ENCODE data around the gene TBC1D21. TPM values are rescaled to one million over a fixed set of nuclear protein-coding genes. Genes with fewer than 3 reads are reported as not detected.
A peak's percentile ranks its signal among the peaks of the same experiment; 100 is the strongest.

The TBC1D21 gene
- polyA plus RNA-seq, 1 donor: not detected

GRCh38 chr15:73923488-73924164 is 50.3 kb downstream of the TBC1D21 start:
- peaks cover 12% of the 10 kb centered on the region for H3K4me1 ChIP-seq (ENCODE audit: control insufficient read depth, insufficient read depth, low read length)

GRCh38 chr15:73924171-73924921 is 51.0 kb downstream of the TBC1D21 start:
- Histone ChIP-seq H3K27me3 (ENCODE audit: control insufficient read depth, insufficient read depth, low read length) (peaks cover 2% of the 10 kb centered on the region), H3K4me1 (ENCODE audit: control insufficient read depth, insufficient read depth, low read length) (peaks cover 12% of the 10 kb centered on the region), H3K36me3 (ENCODE audit: control insufficient read depth, insufficient read depth, low read length) (no peaks in the 10 kb centered on the region), H3K4me3 (ENCODE audit: low read length) (no peak overlapping the region), H3K27ac (ENCODE audit: low read length) (no peak overlapping the region), H3K9me3 (ENCODE audit: control insufficient read depth, low read depth, low read length) (no peaks in the 10 kb centered on the region)
- DNase-seq: no peak
- WGBS (ENCODE audit: insufficient coverage, low lambda C conversion rate): no CpG with 5 or more reads among the region's 12 CpGs

More at GRCh38 chr15:73923488-73924164, 50.3 kb downstream of the TBC1D21 start:
- no peak overlapping the region for H3K27ac ChIP-seq (ENCODE audit: low read length)
- no peak for DNase-seq
- WGBS (ENCODE audit: insufficient coverage, low lambda C conversion rate): no CpG with 5 or more reads among the region's 6 CpGs
- H3K9me3 ChIP-seq (ENCODE audit: control insufficient read depth, low read depth, low read length): no peaks in the 10 kb centered on the region
- H3K4me3 ChIP-seq (ENCODE audit: low read length): no peak overlapping the region
- H3K27me3 ChIP-seq (ENCODE audit: control insufficient read depth, insufficient read depth, low read length): no peaks in the 10 kb centered on the region
- H3K36me3 ChIP-seq (ENCODE audit: control insufficient read depth, insufficient read depth, low read length): no peaks in the 10 kb centered on the region

GRCh38 chr15:73925848-73926218 is 52.5 kb downstream of the TBC1D21 start:
- no CpG with 5 or more reads among the region's 8 CpGs for WGBS (ENCODE audit: insufficient coverage, low lambda C conversion rate)
- DNase-seq: no peak
- H3K36me3 ChIP-seq (ENCODE audit: control insufficient read depth, insufficient read depth, low read length): no peaks in the 10 kb centered on the region
- peaks cover 12% of the 10 kb centered on the region for H3K4me1 ChIP-seq (ENCODE audit: control insufficient read depth, insufficient read depth, low read length)
- no peak overlapping the region for H3K27ac ChIP-seq (ENCODE audit: low read length)
- no peak overlapping the region for H3K4me3 ChIP-seq (ENCODE audit: low read length)
- H3K27me3 ChIP-seq (ENCODE audit: control insufficient read depth, insufficient read depth, low read length): peaks cover 5% of the 10 kb centered on the region
- no peaks in the 10 kb centered on the region for H3K9me3 ChIP-seq (ENCODE audit: control insufficient read depth, low read depth, low read length)

- Histone ChIP-seq H3K27ac (ENCODE audit: low read length) (peak within 1 kb of the TSS; percentile 67), H3K36me3 (ENCODE audit: control insufficient read depth, insufficient read depth, low read length) (no peaks in the 10 kb centered on the region), H3K9me3 (ENCODE audit: control insufficient read depth, low read depth, low read length) (no peaks in the 10 kb centered on the region), H3K4me1 (ENCODE audit: control insufficient read depth, insufficient read depth, low read length) (peaks cover 12% of the 10 kb centered on the region), H3K27me3 (ENCODE audit: control insufficient read depth, insufficient read depth, low read length) (peaks cover 5% of the 10 kb centered on the region), H3K4me3 (ENCODE audit: low read length) (peak within 1 kb of the TSS; percentile 41)
- peak; percentile 66 to 79 for DNase-seq
- WGBS (ENCODE audit: insufficient coverage, low lambda C conversion rate): no CpG with 5 or more reads among the region's 47 CpGs
Measured at GRCh38 chr15:73926219-73927002, 53.0 kb downstream of the TBC1D21 start, which contains the start of gene LOXL1. Gene LOXL1, plus strand, starts transcription at chr15:73926462. Its CDS starts 322 bp downstream, at chr15:73926784.

GRCh38 chr15:73927003-73927475 is 53.7 kb downstream of the TBC1D21 start:
- Histone ChIP-seq H3K36me3 (ENCODE audit: control insufficient read depth, insufficient read depth, low read length) (no peaks in the 10 kb centered on the region), H3K9me3 (ENCODE audit: control insufficient read depth, low read depth, low read length) (no peaks in the 10 kb centered on the region), H3K4me3 (ENCODE audit: low read length) (peak overlapping the region; percentile 26), H3K27ac (ENCODE audit: low read length) (peak overlapping the region; percentile 67), H3K4me1 (ENCODE audit: control insufficient read depth, insufficient read depth, low read length) (peaks cover 12% of the 10 kb centered on the region), H3K27me3 (ENCODE audit: control insufficient read depth, insufficient read depth, low read length) (peaks cover 5% of the 10 kb centered on the region)
- peak in 1 of 2 donors; percentile 71 for DNase-seq
- WGBS (ENCODE audit: insufficient coverage, low lambda C conversion rate): no CpG with 5 or more reads among the region's 65 CpGs

- Histone ChIP-seq H3K9me3 (ENCODE audit: control insufficient read depth, low read depth, low read length) (no peaks in the 10 kb centered on the region), H3K27ac (ENCODE audit: low read length) (no peak overlapping the region), H3K4me1 (ENCODE audit: control insufficient read depth, insufficient read depth, low read length) (peaks cover 12% of the 10 kb centered on the region), H3K36me3 (ENCODE audit: control insufficient read depth, insufficient read depth, low read length) (no peaks in the 10 kb centered on the region), H3K27me3 (ENCODE audit: control insufficient read depth, insufficient read depth, low read length) (peaks cover 5% of the 10 kb centered on the region), H3K4me3 (ENCODE audit: low read length) (peak overlapping the region; percentile 28)
- peak; percentile 34 to 79 for DNase-seq
- WGBS (ENCODE audit: insufficient coverage, low lambda C conversion rate): no CpG with 5 or more reads among the region's 78 CpGs
Measured at GRCh38 chr15:73927476-73928240, 54.3 kb downstream of the TBC1D21 start.

GRCh38 chr15:73928241-73928579 is 54.8 kb downstream of the TBC1D21 start:
- no CpG with 5 or more reads among the region's 3 CpGs for WGBS (ENCODE audit: insufficient coverage, low lambda C conversion rate)
- H3K4me3 ChIP-seq (ENCODE audit: low read length): no peak overlapping the region
- peaks cover 5% of the 10 kb centered on the region for H3K27me3 ChIP-seq (ENCODE audit: control insufficient read depth, insufficient read depth, low read length)
- DNase-seq: no peak
- H3K36me3 ChIP-seq (ENCODE audit: control insufficient read depth, insufficient read depth, low read length): no peaks in the 10 kb centered on the region
- H3K4me1 ChIP-seq (ENCODE audit: control insufficient read depth, insufficient read depth, low read length): peaks cover 12% of the 10 kb centered on the region
- no peak overlapping the region for H3K27ac ChIP-seq (ENCODE audit: low read length)
- H3K9me3 ChIP-seq (ENCODE audit: control insufficient read depth, low read depth, low read length): no peaks in the 10 kb centered on the region

- no peak overlapping the region for H3K4me3 ChIP-seq (ENCODE audit: low read length)
- DNase-seq: no peak
- WGBS (ENCODE audit: insufficient coverage, low lambda C conversion rate): 80% methylated on average over 2 of the region's 5 CpGs
- peaks cover 5% of the 10 kb centered on the region for H3K27me3 ChIP-seq (ENCODE audit: control insufficient read depth, insufficient read depth, low read length)
- H3K4me1 ChIP-seq (ENCODE audit: control insufficient read depth, insufficient read depth, low read length): peaks cover 8% of the 10 kb centered on the region
- no peaks in the 10 kb centered on the region for H3K9me3 ChIP-seq (ENCODE audit: control insufficient read depth, low read depth, low read length)
- H3K36me3 ChIP-seq (ENCODE audit: control insufficient read depth, insufficient read depth, low read length): no peaks in the 10 kb centered on the region
- no peak overlapping the region for H3K27ac ChIP-seq (ENCODE audit: low read length)
Measured at GRCh38 chr15:73928971-73929627, 55.7 kb downstream of the TBC1D21 start.

GRCh38 chr15:73930371-73930770 is 57.0 kb downstream of the TBC1D21 start:
- no CpG with 5 or more reads among the region's 8 CpGs for WGBS (ENCODE audit: insufficient coverage, low lambda C conversion rate)
- H3K27ac ChIP-seq (ENCODE audit: low read length): no peak overlapping the region
- no peaks in the 10 kb centered on the region for H3K9me3 ChIP-seq (ENCODE audit: control insufficient read depth, low read depth, low read length)
- no peak for DNase-seq
- H3K4me1 ChIP-seq (ENCODE audit: control insufficient read depth, insufficient read depth, low read length): peaks cover 8% of the 10 kb centered on the region
- peaks cover 5% of the 10 kb centered on the region for H3K27me3 ChIP-seq (ENCODE audit: control insufficient read depth, insufficient read depth, low read length)
- no peaks in the 10 kb centered on the region for H3K36me3 ChIP-seq (ENCODE audit: control insufficient read depth, insufficient read depth, low read length)
- no peak overlapping the region for H3K4me3 ChIP-seq (ENCODE audit: low read length)

Measured in large intestine (tissue), 3 donors.